HEK293T (cell line): ENCODE measurements around the gene MCOLN1.

Experiments used
- BHLHE40 ChIP-seq: fragments of 450-650 bp; IDR thresholded peaks from 2 replicates; pipeline ENCODE4 v1.6.1; 2016; ENCODE audit warnings: mild to moderate bottlenecking, moderate library complexity, borderline replicate concordance
- ELF4 ChIP-seq: fragments of 450-650 bp; IDR thresholded peaks from 2 replicates; pipeline ENCODE4 v1.6.1; 2017; ENCODE audit warnings: antibody characterized with exemption
- FOXM1 ChIP-seq: fragments of 450-650 bp; IDR thresholded peaks from 2 replicates; pipeline ENCODE4 v1.6.1; 2017; ENCODE audit warnings: mild to moderate bottlenecking, borderline replicate concordance
- HDGF ChIP-seq: fragments of 450-650 bp; IDR thresholded peaks from 2 replicates; pipeline ENCODE4 v1.6.1; 2017; ENCODE audit warnings: antibody characterized with exemption, borderline replicate concordance
- TF ChIP-seq, protein P1 (sequence below): fragments of 450-650 bp; IDR thresholded peaks from 2 replicates; pipeline ENCODE4 v1.6.1; 2016

DNA sequence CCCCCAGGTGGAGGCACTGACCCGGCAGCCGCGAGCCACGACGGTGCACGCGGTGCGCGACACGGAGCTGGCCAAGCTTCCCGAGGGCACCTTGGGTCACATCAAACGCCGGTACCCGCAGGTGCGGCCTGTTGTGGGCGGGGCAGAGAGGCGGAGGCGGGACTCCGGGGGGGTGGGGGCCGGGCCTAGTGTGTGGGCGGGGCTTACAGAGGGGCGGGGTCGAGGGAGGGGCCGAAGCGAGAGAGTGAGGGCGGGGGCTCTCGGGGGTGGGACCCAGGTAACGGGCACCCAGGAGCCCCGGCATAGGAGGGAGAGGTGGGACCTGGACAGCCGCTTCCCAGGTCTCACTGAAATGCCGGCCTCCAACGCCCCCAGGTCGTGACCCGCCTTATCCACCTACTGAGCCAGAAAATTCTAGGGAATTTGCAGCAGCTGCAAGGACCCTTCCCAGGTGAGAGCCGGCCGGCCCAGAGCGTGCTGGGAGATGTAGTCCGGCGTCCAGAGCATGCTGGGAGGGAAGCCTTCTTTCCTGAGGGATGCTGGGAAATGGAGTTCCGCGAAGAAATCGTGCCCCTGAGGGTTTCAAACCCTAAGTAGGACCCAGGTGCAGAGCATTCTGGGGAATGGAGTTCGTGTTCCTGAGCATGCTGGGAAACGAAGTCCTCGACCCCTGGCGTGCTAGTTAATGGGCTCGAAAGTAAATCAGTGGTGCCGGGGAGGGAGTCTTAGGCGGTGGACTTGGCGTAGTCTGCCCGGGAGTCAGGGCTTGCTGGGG is 28.8 kb downstream of the MCOLN1 start:
- TF ChIP-seq ELF4 (peak; percentile 94), FOXM1 (no peak), HDGF (0 out of 2 replicates have a peak, but pooled peaks have one; percentile 37), BHLHE40 (no peak)
- TF ChIP-seq, protein P1, sequence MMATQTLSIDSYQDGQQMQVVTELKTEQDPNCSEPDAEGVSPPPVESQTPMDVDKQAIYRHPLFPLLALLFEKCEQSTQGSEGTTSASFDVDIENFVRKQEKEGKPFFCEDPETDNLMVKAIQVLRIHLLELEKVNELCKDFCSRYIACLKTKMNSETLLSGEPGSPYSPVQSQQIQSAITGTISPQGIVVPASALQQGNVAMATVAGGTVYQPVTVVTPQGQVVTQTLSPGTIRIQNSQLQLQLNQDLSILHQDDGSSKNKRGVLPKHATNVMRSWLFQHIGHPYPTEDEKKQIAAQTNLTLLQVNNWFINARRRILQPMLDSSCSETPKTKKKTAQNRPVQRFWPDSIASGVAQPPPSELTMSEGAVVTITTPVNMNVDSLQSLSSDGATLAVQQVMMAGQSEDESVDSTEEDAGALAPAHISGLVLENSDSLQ: no peak
